ENCODE measurements around the gene CAB39L. TPM values are rescaled to one million over a fixed set of nuclear protein-coding genes. Genes with fewer than 3 reads are reported as not detected.

Gene CAB39L
- total and polyA plus RNA-seq, 2 of the 4 experiments (the other 2 are of a cell fraction), result 8.5 to 16.7 TPM

DNA sequence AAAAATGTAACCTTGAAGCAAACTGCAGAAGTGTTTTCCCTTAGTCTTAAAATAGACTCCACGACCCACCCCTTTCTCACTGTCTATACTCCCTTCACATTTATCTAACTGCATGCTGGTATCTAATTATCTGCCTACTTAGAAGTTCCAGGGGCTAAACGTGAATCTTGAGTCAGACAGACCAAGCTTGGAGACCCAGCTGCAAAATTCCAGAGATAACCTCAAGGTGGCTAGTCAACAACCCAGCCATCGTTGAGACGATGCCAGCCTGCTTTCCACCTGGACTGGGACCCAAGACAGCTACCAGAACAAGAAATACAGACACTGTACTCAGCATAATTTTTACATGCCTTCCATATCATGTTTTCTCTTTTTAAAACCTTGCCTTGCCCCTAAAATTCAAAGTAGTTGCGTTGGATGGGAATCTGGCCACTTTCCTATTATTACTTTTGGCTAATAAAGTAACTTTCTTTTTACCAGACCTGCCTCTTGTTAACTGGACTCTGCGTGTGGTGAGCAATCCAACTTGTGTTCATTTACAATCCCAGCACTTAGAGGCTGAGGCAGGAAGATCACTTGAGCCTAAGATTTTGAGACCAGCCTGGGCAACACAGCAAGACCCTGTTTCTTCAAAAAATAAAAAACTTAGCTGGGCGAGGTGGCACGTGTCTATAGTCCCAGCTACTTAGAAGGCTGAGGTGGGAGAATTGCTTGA, 113.9 kb downstream of the CAB39L start:
- no peak overlapping the region for H3K4me2 ChIP-seq (ENCODE audit: low read depth, low read length)
- no peaks in the 10 kb centered on the region for H3K79me1 ChIP-seq (ENCODE audit: low read depth in 1 of 2, low read length in 2 of 2)
- no peak overlapping the region for H4K8ac ChIP-seq (ENCODE audit: low read depth in 2 of 2, low read length in 2 of 2)
- TF ChIP-seq, protein P1, sequence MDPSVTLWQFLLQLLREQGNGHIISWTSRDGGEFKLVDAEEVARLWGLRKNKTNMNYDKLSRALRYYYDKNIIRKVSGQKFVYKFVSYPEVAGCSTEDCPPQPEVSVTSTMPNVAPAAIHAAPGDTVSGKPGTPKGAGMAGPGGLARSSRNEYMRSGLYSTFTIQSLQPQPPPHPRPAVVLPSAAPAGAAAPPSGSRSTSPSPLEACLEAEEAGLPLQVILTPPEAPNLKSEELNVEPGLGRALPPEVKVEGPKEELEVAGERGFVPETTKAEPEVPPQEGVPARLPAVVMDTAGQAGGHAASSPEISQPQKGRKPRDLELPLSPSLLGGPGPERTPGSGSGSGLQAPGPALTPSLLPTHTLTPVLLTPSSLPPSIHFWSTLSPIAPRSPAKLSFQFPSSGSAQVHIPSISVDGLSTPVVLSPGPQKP (IDR thresholded peaks at IDR 0.05; ENCODE audit: borderline replicate concordance, low read depth, low read length), result no peak
- TF ChIP-seq SMC3 (IDR thresholded peaks at IDR 0.05; ENCODE audit: low read depth, low read length) (no peak), FOS (IDR thresholded peaks at IDR 0.05; ENCODE audit: low read depth, low read length) (no peak), POLR2A (IDR thresholded peaks at IDR 0.05; ENCODE audit: low read depth, low read length) (no peak), NFE2L2 (IDR thresholded peaks at IDR 0.05; ENCODE audit: low read depth, low read length) (no peak), BHLHE40 (IDR thresholded peaks at IDR 0.05; ENCODE audit: low read depth, low read length) (no peak), RAD21 (IDR thresholded peaks at IDR 0.05; ENCODE audit: low read length) (no peak), MAFK (IDR thresholded peaks at IDR 0.05; ENCODE audit: low read depth, low read length) (no peak), CHD1 (IDR thresholded peaks at IDR 0.05; ENCODE audit: low read depth, low read length) (no peak), MXI1 (IDR thresholded peaks at IDR 0.05; ENCODE audit: borderline replicate concordance, low read depth, low read length) (no peak), RFX5 (IDR thresholded peaks at IDR 0.05; ENCODE audit: low read depth, low read length) (no peak), MAZ (IDR thresholded peaks at IDR 0.05; ENCODE audit: borderline replicate concordance, low read depth, low read length) (no peak)
- TF ChIP-seq, protein P2, sequence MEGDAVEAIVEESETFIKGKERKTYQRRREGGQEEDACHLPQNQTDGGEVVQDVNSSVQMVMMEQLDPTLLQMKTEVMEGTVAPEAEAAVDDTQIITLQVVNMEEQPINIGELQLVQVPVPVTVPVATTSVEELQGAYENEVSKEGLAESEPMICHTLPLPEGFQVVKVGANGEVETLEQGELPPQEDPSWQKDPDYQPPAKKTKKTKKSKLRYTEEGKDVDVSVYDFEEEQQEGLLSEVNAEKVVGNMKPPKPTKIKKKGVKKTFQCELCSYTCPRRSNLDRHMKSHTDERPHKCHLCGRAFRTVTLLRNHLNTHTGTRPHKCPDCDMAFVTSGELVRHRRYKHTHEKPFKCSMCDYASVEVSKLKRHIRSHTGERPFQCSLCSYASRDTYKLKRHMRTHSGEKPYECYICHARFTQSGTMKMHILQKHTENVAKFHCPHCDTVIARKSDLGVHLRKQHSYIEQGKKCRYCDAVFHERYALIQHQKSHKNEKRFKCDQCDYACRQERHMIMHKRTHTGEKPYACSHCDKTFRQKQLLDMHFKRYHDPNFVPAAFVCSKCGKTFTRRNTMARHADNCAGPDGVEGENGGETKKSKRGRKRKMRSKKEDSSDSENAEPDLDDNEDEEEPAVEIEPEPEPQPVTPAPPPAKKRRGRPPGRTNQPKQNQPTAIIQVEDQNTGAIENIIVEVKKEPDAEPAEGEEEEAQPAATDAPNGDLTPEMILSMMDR (conservative IDR thresholded peaks at IDR 0.05; ENCODE audit: low read depth, low read length), result no peak
- TF ChIP-seq, protein P3, sequence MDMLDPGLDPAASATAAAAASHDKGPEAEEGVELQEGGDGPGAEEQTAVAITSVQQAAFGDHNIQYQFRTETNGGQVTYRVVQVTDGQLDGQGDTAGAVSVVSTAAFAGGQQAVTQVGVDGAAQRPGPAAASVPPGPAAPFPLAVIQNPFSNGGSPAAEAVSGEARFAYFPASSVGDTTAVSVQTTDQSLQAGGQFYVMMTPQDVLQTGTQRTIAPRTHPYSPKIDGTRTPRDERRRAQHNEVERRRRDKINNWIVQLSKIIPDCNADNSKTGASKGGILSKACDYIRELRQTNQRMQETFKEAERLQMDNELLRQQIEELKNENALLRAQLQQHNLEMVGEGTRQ (IDR thresholded peaks at IDR 0.05; ENCODE audit: low read depth, low read length), result no peak
- H3K14ac ChIP-seq (replicated peaks; ENCODE audit: low read depth, low read length), result no peak overlapping the region
- H2BK120ac ChIP-seq (ENCODE audit: low read depth, low read length), result no peak overlapping the region
- no peaks in the 10 kb centered on the region for H3K9me1 ChIP-seq (ENCODE audit: insufficient read depth, low read length)
- POLR2A ChIA-PET (ENCODE audit: unreplicated experiment), result no interaction called here
- no peak overlapping the region for H3K4me3 ChIP-seq (ENCODE audit: insufficient read depth, low read depth, low read length)
- no peak overlapping the region for H3K23ac ChIP-seq (ENCODE audit: low read depth, low read length)
- H3K18ac ChIP-seq (ENCODE audit: low read depth, low read length), result no peak overlapping the region; the same call in 1 of the 2 replicates
- no peak overlapping the region; the same call in 1 of the 2 replicates for H3K56ac ChIP-seq (ENCODE audit: extremely low read depth, insufficient read depth, low read length)
- no peak overlapping the region for H2AFZ ChIP-seq (replicated peaks; ENCODE audit: low read length, poor library complexity)
- WGBS, 2 experiments (ENCODE audit: extremely low coverage in 2 of 2, insufficient read length in 1 of 2), result 83% methylated on average over 3 of the region's 8 CpGs; no CpG with 5 or more reads in 1 of the 2 experiments
- no peak overlapping the region for H3K27ac ChIP-seq (ENCODE audit: insufficient read depth, low read length)
- H3K4me1 ChIP-seq (ENCODE audit: control insufficient read depth, insufficient read depth, low read length), result peaks cover 2% of the 10 kb centered on the region; the same call in 1 of the 2 replicates
- H2BK5ac ChIP-seq (ENCODE audit: low read depth, low read length, poor library complexity, severe bottlenecking), result no peak overlapping the region
- ATAC-seq (ENCODE audit: low read depth), result no peak
- no peaks in the 10 kb centered on the region for H4K20me1 ChIP-seq (ENCODE audit: insufficient read depth, low read length)
- no peaks in the 10 kb centered on the region for H3K9me3 ChIP-seq (ENCODE audit: control insufficient read depth, insufficient read depth, low read length)
- no TSS peak for BruUV-seq (replicated peaks)
- in situ Hi-C loops (cut with MboI; ENCODE audit: low sequenced_read_pairs) (no loop called here), dilution Hi-C loops (cut with HindIII; ENCODE audit: low sequenced_read_pairs, unreplicated experiment) (no loop called here), intact Hi-C loops (cut with micrococcal nuclease) (no loop called here)
- H2BK15ac ChIP-seq (ENCODE audit: low read depth, low read length), result no peak overlapping the region
- no peak overlapping the region for H3K9ac ChIP-seq (ENCODE audit: low read depth, low read length)
- no peak overlapping the region for H2AK5ac ChIP-seq (ENCODE audit: low read depth, low read length)
- no peak overlapping the region for H4K91ac ChIP-seq (ENCODE audit: insufficient read depth, low read depth, low read length)
- peaks cover 2% of the 10 kb centered on the region; the same call in 1 of the 2 replicates for H3K36me3 ChIP-seq (ENCODE audit: control insufficient read depth, insufficient read depth, low read length)
- H3K27me3 ChIP-seq (ENCODE audit: control insufficient read depth, insufficient read depth, low read length), result no peaks in the 10 kb centered on the region
- H4K5ac ChIP-seq (ENCODE audit: low read depth, low read length), result no peak overlapping the region
- H3K4ac ChIP-seq (ENCODE audit: low read depth, low read length), result no peak overlapping the region
- DNase-seq, result no peak
- CTCF ChIA-PET, result no interaction called here
- no peak overlapping the region for H2AK9ac ChIP-seq (replicated peaks; ENCODE audit: low read depth, low read length, poor library complexity)
- H2BK20ac ChIP-seq (ENCODE audit: low read depth, low read length), result no peak overlapping the region
